22Rv1 (cell line): ENCODE measurements around the gene RHOB.

Experiments used
- ZFX ChIP-seq: fragments of 450-650 bp; IDR thresholded peaks from 2 replicates; pipeline ENCODE4 v1.6.1; 2017; ENCODE audit warnings: antibody characterized with exemption, borderline replicate concordance
- TF ChIP-seq, protein P1 (sequence below): fragments of 450-650 bp; IDR thresholded peaks from 2 replicates; pipeline ENCODE4 v1.5.1; 2017; ENCODE audit warnings: mild to moderate bottlenecking

DNA sequence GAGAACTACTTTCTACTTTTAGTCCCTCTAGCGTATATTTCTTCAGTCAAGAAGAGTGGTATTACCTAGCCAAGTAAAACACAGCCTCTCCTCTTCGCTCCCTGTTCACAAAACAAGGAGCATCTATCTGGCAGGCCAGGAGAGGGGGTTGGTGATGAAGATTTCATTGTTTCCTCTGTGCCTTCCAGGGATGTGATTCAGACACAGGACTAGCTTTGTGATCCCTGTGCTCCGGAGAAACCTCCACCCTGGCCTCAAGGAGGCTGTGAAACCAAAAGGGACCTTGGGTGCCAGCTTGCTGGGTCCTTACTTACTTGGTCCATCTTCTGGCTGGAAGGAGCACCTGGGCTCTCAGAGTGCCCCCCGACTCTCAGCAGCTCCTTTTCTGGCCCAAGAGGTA is 5.7 kb downstream of the RHOB start:
- TF ChIP-seq, protein P1, sequence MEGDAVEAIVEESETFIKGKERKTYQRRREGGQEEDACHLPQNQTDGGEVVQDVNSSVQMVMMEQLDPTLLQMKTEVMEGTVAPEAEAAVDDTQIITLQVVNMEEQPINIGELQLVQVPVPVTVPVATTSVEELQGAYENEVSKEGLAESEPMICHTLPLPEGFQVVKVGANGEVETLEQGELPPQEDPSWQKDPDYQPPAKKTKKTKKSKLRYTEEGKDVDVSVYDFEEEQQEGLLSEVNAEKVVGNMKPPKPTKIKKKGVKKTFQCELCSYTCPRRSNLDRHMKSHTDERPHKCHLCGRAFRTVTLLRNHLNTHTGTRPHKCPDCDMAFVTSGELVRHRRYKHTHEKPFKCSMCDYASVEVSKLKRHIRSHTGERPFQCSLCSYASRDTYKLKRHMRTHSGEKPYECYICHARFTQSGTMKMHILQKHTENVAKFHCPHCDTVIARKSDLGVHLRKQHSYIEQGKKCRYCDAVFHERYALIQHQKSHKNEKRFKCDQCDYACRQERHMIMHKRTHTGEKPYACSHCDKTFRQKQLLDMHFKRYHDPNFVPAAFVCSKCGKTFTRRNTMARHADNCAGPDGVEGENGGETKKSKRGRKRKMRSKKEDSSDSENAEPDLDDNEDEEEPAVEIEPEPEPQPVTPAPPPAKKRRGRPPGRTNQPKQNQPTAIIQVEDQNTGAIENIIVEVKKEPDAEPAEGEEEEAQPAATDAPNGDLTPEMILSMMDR: no peak
- TF ChIP-seq ZFX: no peak
